ENCODE results near the gene SCNN1A.

The SCNN1A gene

DNA sequence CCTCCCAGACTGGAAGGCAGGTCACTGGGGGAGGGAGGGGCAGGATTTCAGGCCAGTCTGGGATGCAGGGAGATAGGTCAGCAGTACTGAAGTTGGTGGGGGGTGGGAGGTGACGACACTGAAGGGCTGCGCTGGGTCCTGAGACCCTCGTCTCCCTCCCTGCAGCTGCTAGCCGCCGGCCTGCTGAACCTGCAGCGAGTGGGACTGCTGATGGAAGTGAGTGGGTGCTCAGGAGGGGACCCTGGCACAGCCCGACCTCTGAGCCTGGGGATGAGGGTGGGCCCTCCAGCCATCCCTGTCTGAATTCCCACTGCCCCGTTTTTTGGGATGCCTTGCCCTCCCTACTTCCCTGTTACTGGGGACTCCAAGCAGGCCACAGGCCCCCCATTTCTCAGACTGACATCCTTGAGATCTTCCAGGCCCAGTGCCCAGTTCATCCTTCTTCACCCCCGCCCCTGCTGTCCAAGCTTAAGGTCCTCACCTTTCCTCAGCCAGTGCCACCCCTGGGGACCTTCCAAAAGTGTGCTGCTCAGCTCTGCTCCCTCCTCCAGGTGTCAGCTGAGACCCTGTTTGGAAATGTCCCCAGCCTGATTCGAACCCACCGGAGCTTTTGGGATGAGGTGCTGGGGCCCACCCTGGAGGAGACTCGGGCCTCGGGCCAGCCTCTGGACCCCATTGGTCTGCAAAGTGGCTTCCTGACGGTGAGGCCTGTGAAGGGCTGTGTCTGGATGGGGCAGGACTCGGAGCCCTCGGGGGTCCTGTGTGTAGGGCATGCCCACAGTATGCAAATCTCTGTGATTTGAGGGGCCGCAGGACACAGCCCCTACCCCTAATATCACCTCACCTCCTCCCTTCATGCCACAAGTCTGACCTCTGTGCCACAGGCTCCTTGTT is 59.4 kb downstream of the SCNN1A start:
- DNase-seq = no peak

DNA sequence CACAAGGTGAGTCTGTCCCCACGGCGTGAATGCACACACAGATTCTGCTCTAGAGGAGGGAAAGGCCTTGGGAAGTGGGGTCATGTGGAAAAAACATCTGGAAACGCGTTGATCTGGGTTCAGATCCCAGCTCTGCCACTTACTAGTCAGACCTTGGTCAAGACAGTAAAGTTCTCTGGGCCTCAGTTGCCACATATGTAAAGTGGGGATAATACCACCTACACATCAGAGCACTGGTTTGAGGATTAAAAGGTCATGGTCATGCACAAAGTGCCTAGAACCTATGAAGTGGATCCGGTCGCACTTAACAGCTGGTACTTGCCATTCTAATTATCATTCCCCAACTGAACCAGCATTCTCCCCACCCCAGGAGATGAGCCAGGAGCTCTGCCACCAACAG is 60.2 kb downstream of the SCNN1A start:
- DNase-seq = no peak

DNA sequence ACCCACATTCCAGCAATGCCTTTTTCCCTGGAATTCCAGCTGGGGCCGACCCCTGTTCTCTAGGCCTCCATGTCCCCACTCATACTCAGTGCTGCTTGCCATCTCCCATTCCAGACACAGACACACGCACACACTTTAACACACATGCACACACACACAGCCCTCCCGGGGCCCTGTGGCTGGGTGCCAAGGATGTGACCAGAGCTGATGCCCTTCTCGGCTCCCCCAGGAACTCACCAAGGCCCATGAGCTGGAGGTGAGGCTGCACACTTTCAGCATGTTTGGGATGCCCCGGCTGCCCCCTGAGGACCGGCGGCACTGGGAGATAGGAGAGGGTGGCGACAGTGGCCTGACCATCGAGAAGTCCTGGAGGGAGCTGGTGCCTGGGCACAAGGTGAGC is 60.6 kb downstream of the SCNN1A start:
- no peak for DNase-seq

DNA sequence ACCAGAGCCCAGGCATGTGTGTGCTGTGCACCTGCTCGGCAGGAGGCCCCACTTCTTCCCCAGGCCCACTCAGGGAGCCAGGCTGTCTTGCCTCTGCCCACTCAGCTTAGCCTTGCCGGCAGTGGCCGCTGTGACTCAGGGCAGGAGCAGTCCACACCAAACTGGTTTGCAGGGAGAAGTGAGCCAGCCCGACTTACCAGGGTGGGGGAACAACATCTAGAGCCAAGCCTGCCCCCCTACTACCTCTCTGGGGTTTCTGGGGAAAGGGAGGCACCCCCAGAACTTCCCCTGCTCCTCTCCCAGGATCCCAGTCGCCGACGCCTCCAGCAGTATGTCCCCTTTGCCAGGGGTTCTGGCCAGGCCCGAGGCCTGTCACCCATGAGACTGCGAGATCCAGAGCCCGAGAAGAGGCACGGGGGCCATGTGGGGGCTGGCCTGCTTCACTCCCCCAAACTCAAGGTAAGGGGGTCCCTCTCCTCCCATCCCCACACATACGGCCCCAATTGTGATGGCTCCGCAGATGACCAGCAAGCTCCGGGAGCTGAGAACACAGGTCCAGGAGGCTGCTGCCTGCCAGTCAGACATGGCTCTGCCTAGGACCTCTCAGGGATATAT is 61.9 kb downstream of the SCNN1A start:
- DNase-seq = no peak

DNA sequence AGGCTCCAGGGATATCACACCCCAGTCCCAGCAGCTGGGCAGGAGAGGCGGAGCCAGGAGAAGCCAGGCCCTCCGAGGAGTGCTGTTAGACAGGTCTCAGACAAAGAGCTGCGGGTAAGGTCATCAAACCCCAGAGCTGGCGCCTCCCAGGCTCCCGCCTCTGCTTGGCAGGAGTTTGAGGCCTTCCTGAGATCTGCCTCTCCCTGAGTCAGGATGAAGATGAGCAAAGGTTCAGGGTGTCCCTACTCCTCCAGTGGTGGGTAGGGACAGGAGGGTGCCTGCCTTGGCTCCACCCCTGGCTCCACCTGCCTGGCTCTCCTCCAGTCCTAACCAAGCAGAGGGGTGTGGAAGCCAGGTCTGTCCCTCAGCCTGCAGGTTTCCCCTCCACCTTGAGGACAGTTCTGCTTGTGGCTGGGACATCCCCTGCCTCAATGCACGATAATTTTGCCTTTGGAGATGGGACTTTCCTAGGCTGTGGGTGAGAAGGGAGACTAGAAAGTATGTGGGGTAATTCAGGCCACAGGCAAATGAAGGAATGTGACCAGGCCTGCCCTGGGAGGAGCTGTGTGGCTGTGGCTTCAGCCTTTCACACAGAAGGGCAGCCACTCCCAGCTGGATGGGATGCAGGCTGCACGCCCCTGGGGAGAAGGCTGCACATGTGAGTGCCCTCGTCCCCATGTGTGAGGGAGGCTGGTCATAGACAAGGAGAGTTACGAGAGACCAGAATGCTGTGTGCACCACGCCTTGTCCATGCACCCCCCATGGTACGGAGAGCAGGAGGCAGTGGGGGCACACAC is 62.6 kb downstream of the SCNN1A start:
- DNase-seq = peak; percentile 59

DNA sequence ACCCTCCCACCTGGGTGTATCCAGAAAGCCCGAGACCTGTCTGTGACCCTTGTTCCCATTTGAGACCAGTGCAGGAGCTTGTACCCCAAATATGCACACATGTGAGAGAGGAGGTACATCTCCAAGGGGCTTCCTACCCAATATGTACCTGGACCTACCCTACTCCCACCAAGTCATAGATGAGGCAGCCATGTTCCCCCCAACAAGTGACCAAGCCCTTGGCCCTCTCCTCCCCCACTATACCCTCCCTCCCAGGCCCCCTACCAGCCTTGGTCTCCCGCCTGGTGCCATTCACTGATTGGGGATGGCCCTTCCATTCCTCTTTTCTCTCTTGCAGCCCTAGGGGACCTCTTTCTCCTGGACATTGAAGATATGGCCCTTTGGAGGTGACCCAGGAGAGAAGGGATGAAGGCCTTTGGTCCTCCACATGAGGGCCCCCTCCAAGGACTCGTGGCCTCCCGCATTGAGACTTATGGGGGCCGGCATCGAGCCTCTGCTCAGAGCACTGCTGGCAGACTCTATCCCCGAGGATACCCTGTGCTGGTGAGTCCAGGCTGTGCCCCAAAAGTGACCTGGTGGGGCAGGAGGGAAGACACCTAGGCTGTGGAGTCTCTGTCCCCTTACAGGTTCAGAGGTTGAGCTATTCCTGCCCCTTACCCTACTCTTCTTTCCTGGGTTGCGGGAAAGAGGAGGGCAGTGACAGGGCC is 63.4 kb downstream of the SCNN1A start:
- DNase-seq = no peak

DNA sequence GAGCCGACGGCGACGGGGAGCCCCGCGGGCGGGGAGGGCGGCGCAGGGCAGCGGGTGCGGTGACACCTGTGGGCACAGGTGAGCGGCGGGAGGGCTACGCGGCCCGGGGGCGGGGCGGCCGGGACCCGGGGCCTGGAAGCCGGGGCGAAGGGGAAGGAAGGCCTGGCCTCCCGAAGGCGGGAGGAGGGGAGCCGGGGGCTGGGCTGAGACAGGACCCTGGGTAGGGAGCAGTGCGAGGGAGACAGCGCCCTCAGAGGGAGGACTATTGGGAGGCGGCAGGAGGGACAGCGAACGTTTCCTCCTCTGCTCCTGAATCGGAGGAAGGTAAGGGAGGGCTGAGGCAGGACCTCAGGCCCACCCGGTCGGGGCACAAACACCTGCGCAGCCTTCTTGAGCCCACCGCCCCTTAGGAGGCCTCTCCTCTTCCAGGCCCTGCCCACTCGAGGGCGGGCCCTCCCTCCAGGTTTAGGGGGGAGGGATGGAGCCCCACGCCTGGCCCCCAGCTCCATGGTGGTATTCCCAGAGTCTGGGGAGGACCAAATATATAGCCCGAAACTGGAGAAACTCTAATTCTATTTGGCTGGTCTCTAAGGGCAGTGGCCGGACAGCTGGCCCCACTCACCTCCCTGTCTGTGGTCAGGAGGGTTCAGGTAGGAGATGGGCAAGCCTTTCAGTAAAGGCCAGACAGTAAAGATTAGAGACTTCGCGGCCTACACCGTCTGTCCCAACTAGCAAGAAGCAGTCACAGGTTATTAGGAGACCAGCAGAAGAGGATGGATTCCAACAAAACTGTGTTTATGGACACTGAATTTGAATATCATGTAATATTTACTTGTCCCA is 64.4 kb downstream of the SCNN1A start:
- DNase-seq = no peak

DNA sequence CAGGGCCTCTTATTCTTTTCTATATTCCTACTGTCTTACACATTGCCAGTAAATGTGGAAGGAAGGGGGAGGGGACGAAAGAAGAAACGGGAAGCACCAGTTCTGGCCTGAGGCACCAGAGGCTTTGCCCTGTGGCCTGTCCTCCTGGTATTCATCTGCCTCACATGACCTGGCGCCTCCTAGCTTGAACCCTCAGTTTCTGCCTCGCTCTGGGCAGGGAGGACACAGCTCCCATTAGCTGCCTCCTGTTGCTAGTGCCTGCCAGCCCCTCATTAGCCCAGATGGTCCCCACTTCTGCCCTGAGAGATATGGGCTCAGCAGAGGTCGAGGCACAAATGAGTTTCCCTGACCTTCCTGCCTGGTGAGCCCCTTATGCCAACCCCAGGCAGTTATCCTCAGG is 67.8 kb downstream of the SCNN1A start:
- no peak for DNase-seq

DNA sequence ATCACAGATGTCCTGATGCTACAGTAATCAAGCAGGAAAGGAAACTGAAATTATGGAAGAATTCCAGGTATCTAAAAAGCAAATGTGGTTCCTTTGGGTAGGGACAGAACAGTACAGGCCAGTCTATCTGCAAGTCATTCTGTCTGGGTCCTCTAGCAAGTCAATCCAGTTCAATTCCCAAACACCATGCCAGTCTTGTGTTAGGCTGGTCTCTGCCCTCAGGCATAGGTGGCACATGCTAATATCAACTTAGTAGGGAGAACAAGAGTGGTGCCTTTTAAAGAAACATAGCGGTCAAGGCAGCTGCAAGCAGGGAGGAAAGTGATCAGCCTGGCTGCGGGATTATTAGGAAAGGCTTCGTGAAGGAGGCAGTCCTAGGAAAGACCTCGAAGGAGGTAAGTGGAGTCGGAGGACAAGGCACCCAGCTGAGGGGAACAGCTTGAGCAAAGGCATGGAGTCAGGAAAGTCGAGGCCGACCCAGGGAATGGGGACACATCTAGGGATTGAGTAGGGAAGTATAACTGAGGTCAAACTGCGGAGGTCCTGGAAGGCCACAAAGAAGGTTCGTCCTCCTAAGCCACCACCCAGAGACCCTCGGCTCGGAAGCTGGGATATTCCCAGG is 68.7 kb downstream of the SCNN1A start:
- DNase-seq = no peak

DNA sequence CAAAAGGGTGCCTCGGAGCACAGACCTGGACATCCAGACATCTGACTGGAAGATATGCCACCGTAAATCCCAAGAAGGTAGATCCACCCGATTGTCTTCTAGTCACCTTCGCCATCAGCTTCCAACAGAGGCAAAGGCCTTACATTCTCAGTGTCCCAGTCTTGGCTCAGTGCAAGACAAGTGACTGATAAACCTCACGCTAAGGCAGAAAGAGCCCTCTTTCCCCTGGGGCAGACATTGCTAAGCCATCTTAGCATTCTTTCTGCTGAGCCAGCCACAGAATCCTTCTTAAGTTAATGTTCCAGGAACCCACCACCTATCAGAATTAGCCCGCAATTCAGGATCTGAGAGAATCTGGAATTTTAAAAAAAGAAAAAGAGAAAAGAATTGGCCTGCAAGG is 69.2 kb downstream of the SCNN1A start:
- DNase-seq = no peak

DNA sequence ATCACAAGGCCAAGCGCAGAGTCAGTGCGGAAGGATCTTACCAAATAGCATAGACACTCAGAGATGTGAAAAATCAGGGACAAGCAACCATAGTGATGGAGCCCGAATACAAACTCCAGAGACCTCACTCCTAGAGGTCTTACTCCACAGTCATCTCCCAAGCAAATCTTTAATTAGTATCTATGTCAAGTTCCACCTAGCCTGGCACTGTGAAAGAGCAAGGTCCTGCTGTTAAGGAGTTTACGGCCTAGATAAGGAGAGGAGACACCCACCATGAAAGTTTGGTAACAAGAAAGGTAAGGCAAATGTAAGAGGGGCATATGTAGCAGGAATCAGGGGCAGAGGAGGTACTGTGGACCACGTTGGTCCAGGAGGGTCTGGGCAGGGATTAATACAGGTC is 72.3 kb downstream of the SCNN1A start:
- DNase-seq = no peak

DNA sequence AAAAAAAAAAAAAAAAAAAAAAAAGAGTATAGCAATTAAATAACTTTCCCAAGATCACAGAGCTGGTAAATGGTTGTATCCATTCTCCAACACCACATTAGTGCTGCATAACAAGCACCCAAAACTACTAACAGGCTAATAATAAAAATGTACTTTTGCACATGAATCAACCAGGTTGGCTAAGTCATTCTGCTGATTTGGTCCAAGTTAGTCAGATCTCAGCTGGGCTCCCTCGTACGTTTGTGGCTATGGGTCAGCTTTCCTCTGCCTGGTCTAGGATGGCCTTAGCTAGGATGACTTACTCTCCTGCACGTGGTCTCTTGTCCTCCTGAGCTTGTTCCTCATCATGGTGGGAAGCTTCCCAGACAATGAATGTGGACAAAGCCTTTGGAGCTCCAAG is 72.7 kb downstream of the SCNN1A start:
- no peak for DNase-seq

DNA sequence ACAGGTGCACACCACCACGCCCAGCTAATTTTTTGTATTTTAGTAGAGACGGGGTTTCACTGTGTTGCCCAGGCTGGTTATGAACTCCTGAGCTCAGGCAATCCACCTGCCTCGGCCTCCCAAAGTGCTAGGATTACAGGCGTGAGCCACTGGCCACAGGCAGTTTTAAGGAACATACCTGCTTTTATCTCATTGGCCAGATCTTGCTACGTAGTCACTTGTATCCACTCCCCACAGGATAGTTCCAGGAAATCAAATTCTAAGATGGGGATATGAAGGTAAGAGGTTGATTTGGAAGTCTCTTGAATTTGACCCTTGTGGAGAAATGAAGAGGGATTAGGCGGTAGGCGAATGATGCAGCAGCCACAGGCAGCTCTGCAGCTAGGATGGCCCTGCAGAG is 73.6 kb downstream of the SCNN1A start:
- DNase-seq = no peak

DNA sequence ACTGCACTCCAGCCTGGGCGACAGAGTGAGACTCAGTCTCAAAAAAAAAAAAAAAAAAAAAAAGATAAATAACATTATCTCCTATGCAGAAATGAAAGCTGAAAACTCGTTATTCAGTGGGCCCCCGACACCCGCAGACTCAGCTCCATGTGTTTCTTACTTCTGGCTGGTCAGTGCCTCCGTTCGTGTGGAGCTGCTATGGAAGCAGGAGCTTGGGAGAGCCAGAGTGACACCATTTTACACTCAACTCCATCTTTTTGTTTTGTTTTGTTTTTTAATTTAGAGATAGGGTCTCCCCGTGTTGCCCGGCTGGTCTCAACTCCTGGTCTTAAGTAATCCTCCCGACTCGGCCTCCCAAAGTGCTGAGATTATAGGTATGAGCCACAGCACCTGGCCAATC is 78.2 kb downstream of the SCNN1A start:
- DNase-seq = no peak
